Immature natural killer cell (primary cell): ENCODE results near the gene RRH. TPM values are rescaled to one million over a fixed set of nuclear protein-coding genes. Genes with fewer than 3 reads are reported as not detected.

ENCODE experiments used
- DNase-seq, 3 donors: peaks; one replicate each; pipeline ENCODE4 v3.0.0; 2022; ENCODE audit warnings: mixed read lengths in 1 of 3
- H3K27ac Mint-ChIP-seq, 6 donors: one replicate each; pipeline ENCODE4 v1.8.0; 2020; ENCODE audit warnings: mixed read lengths in 6 of 6, mild to moderate bottlenecking in 5 of 6, inconsistent platforms in 4 of 6, moderate library complexity in 3 of 6
- H3K27me3 Mint-ChIP-seq, 3 donors: one replicate each; pipeline ENCODE4 v1.8.0; 2020 to 2021; ENCODE audit warnings: low read depth in 3 of 3, mild to moderate bottlenecking in 3 of 3, mixed read lengths in 3 of 3, moderate library complexity in 3 of 3, inconsistent platforms in 1 of 3
- H3K36me3 Mint-ChIP-seq, 3 donors: one replicate each; pipeline ENCODE4 v1.8.0; 2020; ENCODE audit warnings: mixed read lengths in 3 of 3, inconsistent platforms in 2 of 3, mild to moderate bottlenecking in 2 of 3
- H3K4me1 Mint-ChIP-seq, 2 donors: one replicate each; pipeline ENCODE4 v1.8.0; 2020; ENCODE audit warnings: inconsistent platforms in 2 of 2, mild to moderate bottlenecking in 2 of 2, mixed read lengths in 2 of 2, moderate library complexity in 1 of 2
- H3K4me3 Mint-ChIP-seq, 5 donors: one replicate each; pipeline ENCODE4 v1.8.0; 2020; ENCODE audit warnings: mild to moderate bottlenecking in 5 of 5, mixed read lengths in 5 of 5, inconsistent platforms in 3 of 5, moderate library complexity in 3 of 5
- H3K9me3 Mint-ChIP-seq, 6 donors: one replicate each; pipeline ENCODE4 v1.8.0; 2020; ENCODE audit warnings: mild to moderate bottlenecking in 6 of 6, mixed read lengths in 6 of 6, inconsistent platforms in 4 of 6, moderate library complexity in 3 of 6
- polyA plus RNA-seq, 3 donors: library from polyadenylated mRNA; unstranded; fragments of 300-500 nt; fragmentation: Illumina TruSeq; gene quantifications; one replicate each; pipeline ENCODE4 v1.2.3, GENCODE V29; 2021

The RRH gene
- polyA plus RNA-seq, 3 donors from 2014 or later, result 0.16 TPM; not detected in 2

DNA sequence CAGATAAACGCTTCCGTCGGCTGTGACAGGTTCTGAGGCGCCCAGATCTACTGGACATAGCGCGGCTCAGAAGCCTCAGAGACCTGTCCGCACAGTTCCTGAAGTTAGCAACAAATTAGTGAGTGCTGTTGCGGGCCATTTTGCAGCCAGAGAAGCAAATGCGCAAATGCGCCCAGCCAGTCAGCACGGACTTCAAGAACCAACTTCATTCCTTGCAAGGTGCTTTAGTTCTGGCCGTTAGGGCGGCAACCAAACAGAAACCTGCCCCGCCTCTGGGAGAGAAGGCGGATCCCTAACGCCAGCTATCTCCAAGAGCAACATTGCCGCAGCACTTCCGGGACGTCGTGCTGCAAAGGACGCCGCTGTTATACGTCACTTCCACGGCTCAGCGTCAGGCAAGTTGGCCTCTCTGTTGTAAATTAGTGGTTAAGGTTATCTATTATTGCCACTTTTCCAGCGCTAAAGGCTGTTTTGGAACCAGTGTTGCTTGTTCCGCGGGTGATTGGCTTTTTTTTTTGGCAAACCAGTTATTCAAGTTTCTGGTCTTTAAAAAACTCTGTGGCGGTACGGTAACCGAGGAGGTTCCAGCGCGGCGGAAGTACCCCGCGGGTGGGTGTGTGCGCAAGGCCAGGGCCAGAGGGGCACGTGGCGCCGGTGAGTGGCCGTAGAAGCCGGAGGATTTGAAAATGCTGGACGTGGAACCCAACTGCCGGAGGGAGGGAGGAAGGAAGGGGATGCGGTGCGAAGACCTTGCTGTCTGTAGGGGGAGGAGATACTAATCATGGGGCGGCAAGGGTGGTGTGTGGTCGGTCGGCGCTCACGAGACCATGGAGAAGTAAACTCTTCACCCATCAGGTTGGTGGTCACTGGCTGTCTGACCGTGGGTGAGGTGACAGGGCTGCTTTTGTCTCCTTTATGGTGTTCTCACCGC, 12.4 kb upstream of the RRH start, which contains the start of gene GAR1:
Gene GAR1, plus strand, starts transcription at position 612 of the 931 bp plus-strand sequence. CDS start 403 bp downstream, outside the sequence.
- peaks cover 0 to 11% (median 8%) of the 10 kb centered on the region in 3 donors for H3K36me3 Mint-ChIP-seq
- no peaks in the 10 kb centered on the region for H3K9me3 Mint-ChIP-seq
- H3K4me3 Mint-ChIP-seq, result peak within 1 kb of the TSS; percentile 87 to 97 (median 93)
- peak; percentile 80 to 83 (median 83) for DNase-seq
- peaks cover 9 to 15% (median 12%) of the 10 kb centered on the region in 3 donors for H3K27me3 Mint-ChIP-seq
- peak within 1 kb of the TSS; percentile 92 to 99 (median 95) for H3K27ac Mint-ChIP-seq
- H3K4me1 Mint-ChIP-seq, result peaks cover 28 to 43% of the 10 kb centered on the region in 2 donors

DNA sequence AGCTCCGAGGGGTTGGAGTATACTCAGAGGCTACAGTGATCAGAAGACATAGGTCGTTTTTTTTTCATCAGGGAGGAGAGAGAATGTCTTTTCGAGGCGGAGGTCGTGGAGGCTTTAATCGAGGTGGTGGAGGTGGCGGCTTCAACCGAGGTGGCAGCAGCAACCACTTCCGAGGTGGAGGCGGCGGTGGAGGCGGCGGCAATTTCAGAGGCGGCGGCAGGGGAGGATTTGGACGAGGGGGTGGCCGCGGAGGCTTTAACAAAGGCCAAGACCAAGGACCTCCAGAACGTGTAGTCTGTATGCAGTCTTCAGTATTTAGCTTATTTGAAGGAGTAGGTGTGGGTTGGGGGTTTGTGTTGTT, 11.7 kb upstream of the RRH start:
- Mint-ChIP-seq H3K4me1 (peaks cover 28 to 43% of the 10 kb centered on the region in 2 donors), H3K27ac (peak overlapping the region; percentile 92 to 99 (median 95)), H3K4me3 (peak overlapping the region; percentile 87 to 97 (median 93)), H3K9me3 (no peaks in the 10 kb centered on the region), H3K36me3 (peaks cover 0 to 14% (median 8%) of the 10 kb centered on the region in 3 donors), H3K27me3 (peaks cover 9 to 15% (median 12%) of the 10 kb centered on the region in 3 donors)
- peak in 2 of 3 donors; percentile 71 to 72 for DNase-seq

DNA sequence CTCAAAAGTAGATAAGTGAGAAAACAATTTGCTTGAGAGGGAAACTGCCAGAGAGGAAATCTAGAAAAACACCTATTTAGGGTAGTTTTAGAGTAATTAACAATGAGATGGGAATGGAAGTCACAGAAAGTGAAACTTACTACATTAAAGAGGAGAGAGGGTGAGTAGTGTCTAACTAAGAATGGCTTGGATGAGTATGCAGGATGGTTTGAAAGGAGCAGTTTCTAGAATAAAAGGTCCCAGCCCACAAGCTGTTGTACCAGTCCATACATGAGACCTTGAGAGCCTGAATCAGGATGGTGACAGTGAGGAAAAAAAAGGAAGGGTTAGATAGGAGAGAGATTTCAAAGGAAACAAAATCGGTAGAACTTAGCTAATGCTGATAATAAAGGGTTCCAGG, 10.9 kb upstream of the RRH start:
- Mint-ChIP-seq H3K4me1 (peaks cover 28 to 43% of the 10 kb centered on the region in 2 donors), H3K27me3 (peaks cover 9 to 15% (median 12%) of the 10 kb centered on the region in 3 donors), H3K9me3 (no peaks in the 10 kb centered on the region), H3K27ac (peak overlapping the region; percentile 92 to 99 (median 95)), H3K4me3 (peak overlapping the region; percentile 87 to 97 (median 93)), H3K36me3 (peaks cover 0 to 15% (median 8%) of the 10 kb centered on the region in 3 donors)
- DNase-seq, result no peak

DNA sequence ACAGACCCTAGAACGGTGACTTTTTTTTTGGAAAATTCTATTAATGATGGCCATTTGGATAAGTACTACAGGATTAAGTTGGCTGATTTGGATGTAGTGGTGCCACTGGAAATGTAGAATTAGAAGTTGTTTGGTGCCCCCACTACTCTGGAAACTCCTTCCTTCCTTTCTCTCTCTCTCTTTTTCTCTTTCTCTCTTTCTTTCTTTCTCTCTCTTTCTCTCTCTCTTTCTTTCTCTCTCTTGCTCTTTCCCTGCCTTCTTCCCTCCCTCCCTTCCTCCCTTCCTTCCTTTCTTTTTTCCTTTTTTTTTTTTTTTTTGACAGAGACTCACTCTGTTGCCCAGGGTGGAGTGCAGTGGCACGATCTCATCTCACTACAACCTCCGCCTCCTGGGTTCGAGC, 9.5 kb upstream of the RRH start:
- no peak overlapping the region for H3K27ac Mint-ChIP-seq
- H3K36me3 Mint-ChIP-seq, result peaks cover 8 to 24% (median 8%) of the 10 kb centered on the region in 3 donors
- H3K4me3 Mint-ChIP-seq, result no peak overlapping the region
- no peak for DNase-seq
- peaks cover 11 to 15% (median 12%) of the 10 kb centered on the region in 3 donors for H3K27me3 Mint-ChIP-seq
- peaks cover 30 to 43% of the 10 kb centered on the region in 2 donors for H3K4me1 Mint-ChIP-seq
- H3K9me3 Mint-ChIP-seq, result no peaks in the 10 kb centered on the region

DNA sequence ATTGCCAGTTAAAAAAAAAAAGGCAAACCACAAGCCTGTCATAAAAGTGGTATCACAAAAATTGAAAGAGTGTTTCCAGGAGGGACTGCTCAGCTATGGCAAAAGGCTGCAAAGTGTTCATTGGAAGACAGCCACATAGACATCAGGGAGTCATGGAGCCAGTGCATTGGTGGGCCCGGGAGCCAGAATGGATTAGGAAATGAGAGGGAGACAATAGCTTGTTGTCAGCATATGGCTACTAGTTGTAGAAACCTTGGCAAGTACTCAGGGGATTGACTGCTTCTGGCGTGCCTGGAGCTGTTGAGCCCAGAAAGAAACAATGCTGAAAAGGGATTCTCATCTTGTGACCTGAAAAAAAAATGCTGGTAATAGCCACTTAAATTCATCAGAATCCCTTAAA, 7.2 kb upstream of the RRH start:
- Mint-ChIP-seq H3K27ac (peak overlapping the region in 1 of 6 donors; percentile 41), H3K27me3 (peaks cover 6 to 8% (median 6%) of the 10 kb centered on the region in 3 donors), H3K4me3 (no peak overlapping the region), H3K36me3 (peaks cover 8 to 36% (median 16%) of the 10 kb centered on the region in 3 donors), H3K4me1 (peaks cover 20 to 32% of the 10 kb centered on the region in 2 donors), H3K9me3 (no peaks in the 10 kb centered on the region)
- DNase-seq, result no peak

DNA sequence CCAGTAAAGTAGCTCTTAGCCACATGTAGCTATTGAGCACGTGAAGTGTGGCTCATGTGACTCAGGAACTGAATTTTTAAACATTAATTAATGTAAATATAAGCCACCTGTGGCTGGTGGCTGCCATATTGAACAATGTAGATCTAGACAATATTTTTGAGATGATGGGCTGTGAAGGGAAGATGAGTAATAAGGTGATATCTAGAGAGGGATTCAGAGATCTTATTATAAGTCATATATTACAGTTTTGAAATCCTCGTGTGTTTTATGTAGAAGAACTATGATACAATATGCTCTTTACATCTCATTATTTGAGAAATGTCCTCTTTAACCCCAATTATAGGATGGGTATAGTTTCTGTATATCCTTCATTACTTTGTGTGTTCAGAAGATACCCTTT, 6.6 kb upstream of the RRH start:
- Mint-ChIP-seq H3K27me3 (peaks cover 0 to 3% (median 0%) of the 10 kb centered on the region in 3 donors), H3K4me1 (peaks cover 14 to 26% of the 10 kb centered on the region in 2 donors), H3K27ac (no peak overlapping the region), H3K4me3 (no peak overlapping the region), H3K36me3 (peaks cover 8 to 37% (median 16%) of the 10 kb centered on the region in 3 donors), H3K9me3 (no peaks in the 10 kb centered on the region)
- DNase-seq, result no peak

DNA sequence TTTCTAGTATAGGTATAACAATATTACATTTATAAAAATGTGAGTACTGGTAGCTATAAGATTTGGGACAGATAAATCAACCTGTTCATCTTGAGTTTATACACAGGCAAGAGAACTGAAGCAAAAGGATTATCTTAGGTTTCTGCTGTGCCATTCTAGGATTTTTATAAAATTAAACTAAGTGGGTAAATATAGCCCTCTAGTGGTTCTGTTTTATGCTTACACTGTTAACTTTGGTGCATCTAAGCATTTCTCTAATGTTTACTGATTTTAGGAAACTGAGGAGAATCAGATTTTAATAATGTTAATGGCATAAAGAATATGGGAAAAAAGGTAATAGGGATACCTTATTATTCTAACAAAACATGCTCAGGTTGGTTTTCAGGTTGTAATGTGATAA, 1.1 kb upstream of the RRH start:
- no peak overlapping the region for H3K4me3 Mint-ChIP-seq
- DNase-seq, result peak in 1 of 3 donors; percentile 19

DNA sequence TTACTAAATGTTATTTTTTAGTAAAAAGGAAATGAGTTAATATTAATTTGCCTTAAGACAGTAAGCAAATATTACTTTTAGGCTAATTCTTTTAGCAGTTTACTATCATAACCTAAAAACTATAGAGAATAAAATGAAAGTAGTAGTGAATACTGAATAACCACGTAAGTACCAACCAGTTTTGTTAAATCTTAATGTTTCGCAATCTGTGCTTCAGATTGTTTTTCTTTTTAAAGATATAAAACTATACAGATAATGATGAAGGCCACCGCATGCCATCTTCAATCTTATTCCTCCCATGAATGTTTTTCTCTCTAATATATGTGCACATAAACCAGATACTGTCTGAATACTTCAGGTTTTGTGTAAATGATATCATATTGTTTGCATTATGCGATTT, 6.0 kb downstream of the RRH start:
- Mint-ChIP-seq H3K36me3 (peaks cover 7 to 9% (median 9%) of the 10 kb centered on the region in 3 donors), H3K4me3 (no peak overlapping the region), H3K27ac (no peak overlapping the region), H3K4me1 (no peaks in the 10 kb centered on the region), H3K27me3 (peaks cover 0 to 1% (median 0%) of the 10 kb centered on the region in 3 donors), H3K9me3 (no peaks in the 10 kb centered on the region)
- DNase-seq, result no peak

More for the DNA sequence above, 1.1 kb upstream of the RRH start:
- Mint-ChIP-seq H3K27ac (no peak overlapping the region), H3K9me3 (no peaks in the 10 kb centered on the region), H3K4me1 (peaks cover 0 to 2% of the 10 kb centered on the region in 2 donors), H3K36me3 (peaks cover 0 to 21% (median 16%) of the 10 kb centered on the region in 3 donors), H3K27me3 (peaks cover 0 to 2% (median 0%) of the 10 kb centered on the region in 3 donors)

DNA sequence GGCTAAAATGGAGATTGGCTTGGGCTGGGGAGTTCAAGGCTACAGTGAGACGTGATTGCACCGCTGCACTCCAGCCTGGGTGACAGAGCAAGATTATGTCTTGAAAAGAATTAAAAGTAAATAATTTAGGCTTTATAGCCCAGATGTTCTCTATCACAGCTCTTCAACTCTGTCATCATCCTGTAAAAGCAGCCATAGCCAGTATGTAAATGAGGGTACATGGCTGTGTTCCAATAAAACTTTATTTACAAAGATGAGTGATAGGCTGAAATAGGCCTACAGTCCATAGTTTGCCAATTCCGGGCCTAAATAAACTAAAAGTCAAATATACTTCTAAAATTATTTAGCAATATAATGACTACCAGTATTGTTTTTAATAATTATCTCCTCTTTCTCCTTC, 9.2 kb downstream of the RRH start:
- no peaks in the 10 kb centered on the region for H3K9me3 Mint-ChIP-seq

DNA sequence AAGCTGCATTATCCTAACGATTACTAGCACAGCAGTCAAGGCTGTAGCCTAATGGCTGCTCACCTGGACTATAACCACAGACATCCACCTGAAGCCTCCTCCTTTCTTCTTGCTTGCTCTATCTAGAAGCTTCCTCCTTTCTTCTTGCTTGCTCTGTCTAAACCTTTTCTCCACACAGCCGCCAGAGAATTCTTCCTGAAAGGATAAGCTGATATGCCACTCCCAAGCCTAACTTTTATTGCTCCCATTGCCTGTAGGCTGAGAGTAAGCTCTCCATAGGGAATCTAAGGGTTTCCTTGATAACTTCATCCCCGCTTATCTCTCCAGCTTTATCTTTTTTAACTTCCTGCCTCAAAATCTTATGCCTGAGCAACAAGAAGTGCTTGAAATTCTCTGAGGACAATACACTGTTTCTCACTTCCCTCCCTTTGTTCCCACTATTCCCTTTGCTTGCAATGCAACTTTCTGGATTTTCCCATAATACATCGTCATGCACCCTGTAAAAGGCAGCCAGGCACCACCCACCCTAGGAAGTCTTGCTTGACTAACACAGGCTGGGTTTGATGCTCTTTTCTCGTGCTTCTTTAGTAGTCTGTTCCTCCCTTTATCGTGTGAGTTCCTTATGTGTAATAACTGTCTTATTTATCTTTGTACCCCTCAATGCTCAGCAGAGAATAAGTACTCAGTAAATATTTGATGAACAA, 18.8 kb downstream of the RRH start:
- Mint-ChIP-seq H3K9me3 (no peaks in the 10 kb centered on the region), H3K4me3 (no peak overlapping the region), H3K36me3 (no peaks in the 10 kb centered on the region), H3K27me3 (peaks cover 0 to 3% (median 0%) of the 10 kb centered on the region in 3 donors), H3K4me1 (no peaks in the 10 kb centered on the region), H3K27ac (no peak overlapping the region)
- DNase-seq, result no peak

More for the DNA sequence above, 9.2 kb downstream of the RRH start:
- H3K27me3 Mint-ChIP-seq, result peaks cover 0 to 1% (median 0%) of the 10 kb centered on the region in 3 donors
- H3K4me1 Mint-ChIP-seq, result no peaks in the 10 kb centered on the region
- H3K4me3 Mint-ChIP-seq, result no peak overlapping the region
- H3K36me3 Mint-ChIP-seq, result peaks cover 9 to 13% (median 12%) of the 10 kb centered on the region in 3 donors
- H3K27ac Mint-ChIP-seq, result no peak overlapping the region
- DNase-seq, result no peak

DNA sequence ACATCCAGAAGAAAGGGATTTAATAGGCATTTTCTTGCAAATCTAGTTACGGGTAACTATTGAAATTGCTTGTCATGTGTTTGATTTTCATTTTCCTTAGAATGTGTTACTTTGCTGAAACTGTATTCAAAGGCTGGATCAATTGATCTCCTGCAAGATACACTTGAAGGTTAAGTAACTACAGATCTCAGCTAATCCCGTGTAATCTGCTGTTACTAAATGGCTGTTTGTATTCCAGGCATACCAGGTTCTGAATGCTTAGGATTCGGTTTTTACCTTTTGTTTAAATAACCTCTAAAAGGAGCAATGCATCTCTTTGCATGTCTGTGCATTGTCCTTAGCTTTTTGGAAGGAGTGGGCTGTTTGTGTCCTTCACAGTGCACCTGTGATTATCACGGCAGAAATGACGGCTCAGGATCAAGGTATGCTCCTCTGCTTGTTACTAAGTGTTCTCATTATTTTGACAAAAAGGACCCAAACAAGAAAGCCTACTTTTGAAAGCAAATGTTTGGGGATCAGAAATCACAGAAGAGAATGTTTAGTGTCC, 20.2 kb downstream of the RRH start, which contains the start of gene LRIT3:
Gene LRIT3, plus strand, starts transcription at position 212 of the 547 bp plus-strand sequence. Its CDS starts 95 bp downstream, at position 307.
- no peaks in the 10 kb centered on the region for H3K9me3 Mint-ChIP-seq
- no peak within 1 kb of the TSS for H3K4me3 Mint-ChIP-seq
- no peaks in the 10 kb centered on the region for H3K4me1 Mint-ChIP-seq
- no peak for DNase-seq
- H3K27me3 Mint-ChIP-seq, result peaks cover 0 to 3% (median 0%) of the 10 kb centered on the region in 3 donors
- peaks cover 0 to 3% (median 0%) of the 10 kb centered on the region in 3 donors for H3K36me3 Mint-ChIP-seq
- H3K27ac Mint-ChIP-seq, result no peak within 1 kb of the TSS

DNA sequence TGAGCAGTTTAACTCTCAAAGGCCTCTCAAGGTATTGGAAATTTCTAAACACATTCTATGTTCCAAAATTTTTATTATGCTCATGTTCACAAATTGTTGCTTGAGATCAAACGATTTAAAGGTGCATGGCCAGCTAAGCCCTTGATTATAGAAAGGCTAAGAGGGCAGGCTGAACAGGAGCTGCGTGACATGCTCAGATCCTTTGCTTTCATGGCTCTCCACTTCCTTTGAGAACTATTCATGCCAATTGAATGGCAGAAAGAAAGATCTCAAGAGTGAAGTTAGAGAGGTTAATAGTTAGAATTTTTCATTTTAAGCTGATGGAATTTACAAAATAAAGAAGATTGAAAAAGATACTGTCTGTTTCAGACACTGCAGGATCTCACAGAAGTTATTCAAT, 20.7 kb downstream of the RRH start:
- peaks cover 0 to 3% (median 0%) of the 10 kb centered on the region in 3 donors for H3K27me3 Mint-ChIP-seq
- no peak overlapping the region for H3K27ac Mint-ChIP-seq
- no peak for DNase-seq
- no peaks in the 10 kb centered on the region for H3K9me3 Mint-ChIP-seq
- H3K4me3 Mint-ChIP-seq, result no peak overlapping the region
- H3K4me1 Mint-ChIP-seq, result no peaks in the 10 kb centered on the region
- H3K36me3 Mint-ChIP-seq, result peaks cover 0 to 3% (median 0%) of the 10 kb centered on the region in 3 donors

DNA sequence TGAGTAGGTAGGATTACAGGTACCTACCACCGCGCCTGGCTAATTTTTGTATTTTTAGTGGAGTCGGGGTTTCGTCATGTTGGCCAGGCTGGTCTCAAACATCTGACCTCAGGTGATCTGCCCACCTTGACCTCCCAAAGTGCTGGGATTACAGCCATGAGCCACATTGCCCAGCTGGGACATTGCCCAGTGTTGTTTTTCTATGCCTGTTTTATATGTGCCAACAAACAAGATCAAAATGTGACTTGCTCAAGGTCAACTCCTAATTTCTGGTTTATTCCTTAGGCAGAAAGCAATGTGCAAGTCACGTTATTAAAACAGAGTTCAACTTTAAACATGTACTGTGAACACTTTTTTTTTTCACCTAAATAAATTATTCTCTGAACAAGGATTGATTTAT, 22.8 kb downstream of the RRH start:
- no peaks in the 10 kb centered on the region for H3K9me3 Mint-ChIP-seq
- H3K27ac Mint-ChIP-seq, result no peak overlapping the region
- peaks cover 0 to 2% (median 0%) of the 10 kb centered on the region in 3 donors for H3K27me3 Mint-ChIP-seq
- H3K36me3 Mint-ChIP-seq, result peaks cover 0 to 5% (median 4%) of the 10 kb centered on the region in 3 donors
- H3K4me3 Mint-ChIP-seq, result no peak overlapping the region
- H3K4me1 Mint-ChIP-seq, result no peaks in the 10 kb centered on the region
- DNase-seq, result no peak
